ENCODE results near the gene MBNL1. TPM values are rescaled to one million over a fixed set of nuclear protein-coding genes. Genes with fewer than 3 reads are reported as not detected.
A peak's percentile ranks its signal among the peaks of the same experiment; 100 is the strongest.
"Not testable (repeated sequence)": the region's sequence is repeated elsewhere in the genome, so short reads cannot be mapped to it uniquely, and the experiment has no call there.

MBNL1 gene
- total RNA-seq, 1 donor = 545 TPM

- H3K4me2 ChIP-seq (ENCODE audit: insufficient read depth, low read length) = no peak overlapping the region
- no peak overlapping the region for H3K27ac ChIP-seq (ENCODE audit: low read depth, low read length)
- peaks cover 10% of the 10 kb centered on the region for H3K36me3 ChIP-seq (ENCODE audit: insufficient read depth, low read length)
- H3K79me2 ChIP-seq (ENCODE audit: insufficient read depth, low read length) = peaks cover 59% of the 10 kb centered on the region
- peaks cover 11% of the 10 kb centered on the region for H4K20me1 ChIP-seq (ENCODE audit: insufficient read depth, low read length)
- no peak for DNase-seq (ENCODE audit: insufficient read length, low spot score, missing footprints)
- peaks cover 7% of the 10 kb centered on the region for H3K4me1 ChIP-seq (ENCODE audit: insufficient read depth, low read length)
- no peaks in the 10 kb centered on the region for H3K9me3 ChIP-seq (ENCODE audit: low read depth, low read length)
- no peak overlapping the region for H2AFZ ChIP-seq (ENCODE audit: low read length)
- no peak for TF ChIP-seq CTCF (IDR thresholded peaks at IDR 0.05; ENCODE audit: extremely low read depth, low read depth, low read length)
- no peak overlapping the region for H3K4me3 ChIP-seq (ENCODE audit: insufficient read depth, low read length)
- H3K27me3 ChIP-seq (ENCODE audit: insufficient read depth, low read length) = no peaks in the 10 kb centered on the region
Measured at GRCh38 chr3:152428577-152428976, 159.8 kb downstream of the MBNL1 start.

- peak; percentile 35 for DNase-seq (ENCODE audit: insufficient read length, low spot score, missing footprints)
- no peak overlapping the region for H3K4me3 ChIP-seq (ENCODE audit: insufficient read depth, low read length)
- H3K27me3 ChIP-seq (ENCODE audit: insufficient read depth, low read length) = no peaks in the 10 kb centered on the region
- H3K4me1 ChIP-seq (ENCODE audit: insufficient read depth, low read length) = peaks cover 7% of the 10 kb centered on the region
- H3K79me2 ChIP-seq (ENCODE audit: insufficient read depth, low read length) = peaks cover 72% of the 10 kb centered on the region
- H2AFZ ChIP-seq (ENCODE audit: low read length) = no peak overlapping the region
- peak overlapping the region; percentile 7 for H3K27ac ChIP-seq (ENCODE audit: low read depth, low read length)
- H4K20me1 ChIP-seq (ENCODE audit: insufficient read depth, low read length) = peaks cover 14% of the 10 kb centered on the region
- TF ChIP-seq CTCF (IDR thresholded peaks at IDR 0.05; ENCODE audit: extremely low read depth, low read depth, low read length) = no peak
- H3K4me2 ChIP-seq (ENCODE audit: insufficient read depth, low read length) = no peak overlapping the region
- peaks cover 19% of the 10 kb centered on the region for H3K36me3 ChIP-seq (ENCODE audit: insufficient read depth, low read length)
- H3K9me3 ChIP-seq (ENCODE audit: low read depth, low read length) = no peaks in the 10 kb centered on the region
Measured at GRCh38 chr3:152430223-152431002, 161.7 kb downstream of the MBNL1 start.

GRCh38 chr3:152434142-152434541 is 165.4 kb downstream of the MBNL1 start:
- Histone ChIP-seq H3K27ac (ENCODE audit: low read depth, low read length) (no peak overlapping the region), H3K4me3 (ENCODE audit: insufficient read depth, low read length) (no peak overlapping the region), H3K79me2 (ENCODE audit: insufficient read depth, low read length) (peaks cover 84% of the 10 kb centered on the region), H4K20me1 (ENCODE audit: insufficient read depth, low read length) (peaks cover 35% of the 10 kb centered on the region), H3K27me3 (ENCODE audit: insufficient read depth, low read length) (no peaks in the 10 kb centered on the region), H2AFZ (ENCODE audit: low read length) (no peak overlapping the region), H3K9me3 (ENCODE audit: low read depth, low read length) (no peaks in the 10 kb centered on the region), H3K4me2 (ENCODE audit: insufficient read depth, low read length) (no peak overlapping the region), H3K36me3 (ENCODE audit: insufficient read depth, low read length) (peaks cover 28% of the 10 kb centered on the region), H3K4me1 (ENCODE audit: insufficient read depth, low read length) (peaks cover 17% of the 10 kb centered on the region)
- no peak for DNase-seq (ENCODE audit: insufficient read length, low spot score, missing footprints)
- TF ChIP-seq CTCF (IDR thresholded peaks at IDR 0.05; ENCODE audit: extremely low read depth, low read depth, low read length) = no peak

GRCh38 chr3:152435210-152435609 is 166.5 kb downstream of the MBNL1 start:
- not testable (repeated sequence) for H3K4me2 ChIP-seq (ENCODE audit: insufficient read depth, low read length); H3K27me3 ChIP-seq (ENCODE audit: insufficient read depth, low read length); H3K9me3 ChIP-seq (ENCODE audit: low read depth, low read length); H3K4me3 ChIP-seq (ENCODE audit: insufficient read depth, low read length); DNase-seq (ENCODE audit: insufficient read length, low spot score, missing footprints); H3K27ac ChIP-seq (ENCODE audit: low read depth, low read length); H2AFZ ChIP-seq (ENCODE audit: low read length)
- peaks cover 28% of the 10 kb centered on the region for H3K36me3 ChIP-seq (ENCODE audit: insufficient read depth, low read length)
- peaks cover 41% of the 10 kb centered on the region for H4K20me1 ChIP-seq (ENCODE audit: insufficient read depth, low read length)
- peaks cover 87% of the 10 kb centered on the region for H3K79me2 ChIP-seq (ENCODE audit: insufficient read depth, low read length)
- peaks cover 10% of the 10 kb centered on the region for H3K4me1 ChIP-seq (ENCODE audit: insufficient read depth, low read length)
